Cardiac fibroblast (primary cell): ENCODE data around the gene ANO8.

ENCODE experiments used
- DNase-seq, 2 donors: peaks; one replicate each; pipeline versions ENCODE4 v3.0.0 to v3.0.0-alpha.2; 2010; ENCODE audit warnings: low read depth in 2 of 2
- H3K4me3 ChIP-seq, 2 donors: replicated peaks in 1 of 2; 1 replicate in 1 of 2; 2 replicates in 1 of 2; pipeline ENCODE4 v1.5.1; 2011; ENCODE audit warnings: low read depth in 2 of 2, low read length in 2 of 2, mild to moderate bottlenecking in 2 of 2, moderate library complexity in 1 of 2
- CTCF ChIP-seq: IDR thresholded peaks from one replicate; pipeline ENCODE4 v1.5.1; 2011; ENCODE audit warnings: low read depth, mild to moderate bottlenecking, low read length, inconsistent platforms

The ANO8 gene

GRCh38 chr19:17321655-17322489, 12.8 kb downstream of the ANO8 start:
- TF ChIP-seq CTCF = no peak
- no peak for DNase-seq
- H3K4me3 ChIP-seq = no peak overlapping the region

GRCh38 chr19:17320435-17320834, 14.2 kb downstream of the ANO8 start:
- no peak for DNase-seq
- TF ChIP-seq CTCF = no peak
- no peak overlapping the region for H3K4me3 ChIP-seq

GRCh38 chr19:17319473-17320238, 15.0 kb downstream of the ANO8 start:
- DNase-seq = no peak
- H3K4me3 ChIP-seq = no peak overlapping the region
- no peak for TF ChIP-seq CTCF

GRCh38 chr19:17318966-17319365, 15.7 kb downstream of the ANO8 start:
- no peak for TF ChIP-seq CTCF
- no peak for DNase-seq
- H3K4me3 ChIP-seq = no peak overlapping the region

- no peak overlapping the region for H3K4me3 ChIP-seq
- no peak for DNase-seq
- no peak for TF ChIP-seq CTCF
Observed at GRCh38 chr19:17314007-17314593, 20.6 kb downstream of the ANO8 start.

GRCh38 chr19:17312189-17313113, 22.2 kb downstream of the ANO8 start:
- no peak for DNase-seq
- no peak for TF ChIP-seq CTCF
- peak overlapping the region in 1 of 2 donors; percentile 8 for H3K4me3 ChIP-seq
